ENCODE measurements around the gene APOC4.

GRCh38 chr19:44927746-44928145, 14.3 kb upstream of the APOC4 start:
- TF ChIP-seq, protein P1, sequence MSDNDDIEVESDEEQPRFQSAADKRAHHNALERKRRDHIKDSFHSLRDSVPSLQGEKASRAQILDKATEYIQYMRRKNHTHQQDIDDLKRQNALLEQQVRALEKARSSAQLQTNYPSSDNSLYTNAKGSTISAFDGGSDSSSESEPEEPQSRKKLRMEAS (IDR thresholded peaks at IDR 0.05), result no peak
- TF ChIP-seq POLR2A (IDR thresholded peaks at IDR 0.05; ENCODE audit: low read length) (no peak), NFE2L2 (conservative IDR thresholded peaks at IDR 0.05; ENCODE audit: low read length) (no peak), RAD21 (conservative IDR thresholded peaks at IDR 0.05 in 1 of 2, IDR thresholded peaks at IDR 0.05 in 1 of 2) (no peak), MAFK (IDR thresholded peaks at IDR 0.05; ENCODE audit: partially characterized antibody) (no peak), CTCF (IDR thresholded peaks at IDR 0.05) (no peak)

Data from A549 (cell line).